ENCODE data around the gene CARS2. TPM values are rescaled to one million over a fixed set of nuclear protein-coding genes. Genes with fewer than 3 reads are reported as not detected.
"Not testable (repeated sequence)": the region's sequence is repeated elsewhere in the genome, so short reads cannot be mapped to it uniquely, and the experiment has no call there.

Gene CARS2
- total RNA-seq, 1 donor from 2014 or later: 41.0 TPM

GRCh38 chr13:110702591-110703526 is 3.1 kb downstream of the CARS2 start:
- TF ChIP-seq, protein P1, sequence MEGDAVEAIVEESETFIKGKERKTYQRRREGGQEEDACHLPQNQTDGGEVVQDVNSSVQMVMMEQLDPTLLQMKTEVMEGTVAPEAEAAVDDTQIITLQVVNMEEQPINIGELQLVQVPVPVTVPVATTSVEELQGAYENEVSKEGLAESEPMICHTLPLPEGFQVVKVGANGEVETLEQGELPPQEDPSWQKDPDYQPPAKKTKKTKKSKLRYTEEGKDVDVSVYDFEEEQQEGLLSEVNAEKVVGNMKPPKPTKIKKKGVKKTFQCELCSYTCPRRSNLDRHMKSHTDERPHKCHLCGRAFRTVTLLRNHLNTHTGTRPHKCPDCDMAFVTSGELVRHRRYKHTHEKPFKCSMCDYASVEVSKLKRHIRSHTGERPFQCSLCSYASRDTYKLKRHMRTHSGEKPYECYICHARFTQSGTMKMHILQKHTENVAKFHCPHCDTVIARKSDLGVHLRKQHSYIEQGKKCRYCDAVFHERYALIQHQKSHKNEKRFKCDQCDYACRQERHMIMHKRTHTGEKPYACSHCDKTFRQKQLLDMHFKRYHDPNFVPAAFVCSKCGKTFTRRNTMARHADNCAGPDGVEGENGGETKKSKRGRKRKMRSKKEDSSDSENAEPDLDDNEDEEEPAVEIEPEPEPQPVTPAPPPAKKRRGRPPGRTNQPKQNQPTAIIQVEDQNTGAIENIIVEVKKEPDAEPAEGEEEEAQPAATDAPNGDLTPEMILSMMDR (IDR thresholded peaks at IDR 0.05): no peak
- Histone ChIP-seq H3K27me3 (no peaks in the 10 kb centered on the region), H3K4me1 (peaks cover 0 to 16% of the 10 kb centered on the region in 2 donors), H3K4me3 (no peak overlapping the region), H3K9me3 (no peaks in the 10 kb centered on the region), H3K27ac (no peak overlapping the region), H3K36me3 (peaks cover 32 to 37% of the 10 kb centered on the region in 2 donors)
- intact Hi-C loops (cut with DNase I): no loop called here
- peak in 1 of 2 donors; percentile 64 for DNase-seq (ENCODE audit: low spot score in 2 of 2)

DNA sequence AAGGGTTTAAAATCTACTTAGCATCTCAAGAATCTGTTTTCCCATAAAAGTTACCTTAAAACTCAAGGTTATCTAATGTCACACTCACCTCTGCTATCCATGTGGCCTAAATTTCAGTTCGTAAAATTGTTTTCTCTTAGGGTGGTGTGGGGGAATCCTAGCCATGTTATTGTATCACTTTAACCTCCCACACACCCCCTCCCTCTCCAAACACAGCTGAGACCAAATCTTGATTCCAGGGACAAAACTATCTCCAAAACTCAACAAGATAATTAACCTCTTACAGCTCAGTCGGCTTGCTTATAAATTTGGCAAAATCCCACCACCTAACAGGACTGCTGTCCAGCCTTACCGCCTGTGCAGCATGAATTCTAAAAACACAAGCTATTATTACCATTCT is 3.8 kb downstream of the CARS2 start:
- DNase-seq (ENCODE audit: low spot score in 2 of 2): peak in 1 of 2 donors; percentile 11
- Histone ChIP-seq H3K27me3 (no peaks in the 10 kb centered on the region), H3K4me1 (peaks cover 0 to 16% of the 10 kb centered on the region in 2 donors), H3K4me3 (no peak overlapping the region), H3K9me3 (no peaks in the 10 kb centered on the region), H3K27ac (no peak overlapping the region), H3K36me3 (peaks cover 40 to 44% of the 10 kb centered on the region in 2 donors)
- intact Hi-C loops (cut with DNase I): no loop called here
- TF ChIP-seq, protein P1 (IDR thresholded peaks at IDR 0.05): no peak

DNA sequence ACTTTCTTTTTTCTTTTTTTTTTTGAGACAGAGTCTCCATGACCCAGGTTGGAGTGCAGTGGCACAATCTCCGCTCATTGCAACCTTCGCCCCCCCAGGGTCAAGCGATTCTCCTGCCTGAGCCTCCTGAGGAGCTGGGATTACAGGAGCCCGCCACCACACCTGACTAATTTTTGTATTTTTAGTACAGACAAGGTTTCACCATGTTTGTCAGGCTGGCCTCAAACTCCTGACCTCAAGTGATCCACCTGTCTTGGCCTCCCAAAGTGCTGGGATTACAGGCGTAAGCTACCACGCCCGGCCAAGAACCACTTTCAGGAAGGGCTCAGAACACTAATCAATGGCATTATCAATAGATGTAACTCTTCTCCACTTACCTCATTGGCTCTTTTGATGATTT is 4.9 kb downstream of the CARS2 start:
- Histone ChIP-seq H3K36me3 (peaks cover 49 to 52% of the 10 kb centered on the region in 2 donors), H3K4me1 (peaks cover 0 to 10% of the 10 kb centered on the region in 2 donors)
- intact Hi-C loops (cut with DNase I); H3K9me3 ChIP-seq; H3K27me3 ChIP-seq; H3K4me3 ChIP-seq; H3K27ac ChIP-seq; DNase-seq (ENCODE audit: low spot score in 2 of 2): not testable (repeated sequence)

DNA sequence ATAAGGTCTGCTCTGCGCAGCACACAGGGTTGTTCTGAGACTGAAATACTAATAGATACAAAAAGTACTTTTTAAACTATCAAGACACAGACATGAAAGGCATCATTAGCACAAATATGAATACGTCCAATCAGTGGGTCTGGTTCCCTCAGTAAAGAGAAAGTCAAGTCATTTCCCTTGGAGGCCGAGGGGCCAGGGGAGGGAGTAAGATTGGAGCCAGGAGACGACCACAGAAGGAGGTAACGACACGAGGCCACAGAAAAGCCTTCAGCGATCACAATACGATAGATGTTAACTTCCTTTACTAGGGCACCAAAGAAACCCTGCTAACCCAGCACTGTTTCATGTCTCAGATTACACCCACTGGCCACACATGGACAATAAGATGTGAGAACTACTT is 5.3 kb downstream of the CARS2 start:
- Histone ChIP-seq H3K27me3 (no peaks in the 10 kb centered on the region), H3K4me3 (no peak overlapping the region), H3K36me3 (peaks cover 49 to 52% of the 10 kb centered on the region in 2 donors), H3K4me1 (peaks cover 0 to 10% of the 10 kb centered on the region in 2 donors), H3K27ac (no peak overlapping the region), H3K9me3 (no peaks in the 10 kb centered on the region)
- TF ChIP-seq, protein P1 (IDR thresholded peaks at IDR 0.05): no peak
- DNase-seq (ENCODE audit: low spot score in 2 of 2): peak in 1 of 2 donors; percentile 13
- intact Hi-C loops (cut with DNase I): no loop called here

GRCh38 chr13:110700186-110700585 is 5.7 kb downstream of the CARS2 start:
- intact Hi-C loops (cut with DNase I): no loop called here
- no peak overlapping the region for H3K4me3 ChIP-seq
- H3K9me3 ChIP-seq: no peaks in the 10 kb centered on the region
- DNase-seq (ENCODE audit: low spot score in 2 of 2): peak in 1 of 2 donors; percentile 43
- H3K27me3 ChIP-seq: no peaks in the 10 kb centered on the region
- peaks cover 0 to 9% of the 10 kb centered on the region in 2 donors for H3K4me1 ChIP-seq
- peaks cover 49 to 52% of the 10 kb centered on the region in 2 donors for H3K36me3 ChIP-seq
- no peak overlapping the region for H3K27ac ChIP-seq
- TF ChIP-seq, protein P1 (IDR thresholded peaks at IDR 0.05): no peak
